Skin of body (tissue), 2 donors: ENCODE results near the gene POLN. TPM values are rescaled to one million over a fixed set of nuclear protein-coding genes. Genes with fewer than 3 reads are reported as not detected.

Source experiments
- DNase-seq: peaks from one replicate; lab custom pipeline; 2025; lab: John Stamatoyannopoulos, UW
- total RNA-seq: library from RNA; depleted of rRNA; stranded (reverse); fragments of >200 nt; gene quantifications from one replicate; pipeline ENCODE4 v1.2.3, GENCODE V29; 2014

POLN gene
- 4.2 TPM for total RNA-seq

DNA sequence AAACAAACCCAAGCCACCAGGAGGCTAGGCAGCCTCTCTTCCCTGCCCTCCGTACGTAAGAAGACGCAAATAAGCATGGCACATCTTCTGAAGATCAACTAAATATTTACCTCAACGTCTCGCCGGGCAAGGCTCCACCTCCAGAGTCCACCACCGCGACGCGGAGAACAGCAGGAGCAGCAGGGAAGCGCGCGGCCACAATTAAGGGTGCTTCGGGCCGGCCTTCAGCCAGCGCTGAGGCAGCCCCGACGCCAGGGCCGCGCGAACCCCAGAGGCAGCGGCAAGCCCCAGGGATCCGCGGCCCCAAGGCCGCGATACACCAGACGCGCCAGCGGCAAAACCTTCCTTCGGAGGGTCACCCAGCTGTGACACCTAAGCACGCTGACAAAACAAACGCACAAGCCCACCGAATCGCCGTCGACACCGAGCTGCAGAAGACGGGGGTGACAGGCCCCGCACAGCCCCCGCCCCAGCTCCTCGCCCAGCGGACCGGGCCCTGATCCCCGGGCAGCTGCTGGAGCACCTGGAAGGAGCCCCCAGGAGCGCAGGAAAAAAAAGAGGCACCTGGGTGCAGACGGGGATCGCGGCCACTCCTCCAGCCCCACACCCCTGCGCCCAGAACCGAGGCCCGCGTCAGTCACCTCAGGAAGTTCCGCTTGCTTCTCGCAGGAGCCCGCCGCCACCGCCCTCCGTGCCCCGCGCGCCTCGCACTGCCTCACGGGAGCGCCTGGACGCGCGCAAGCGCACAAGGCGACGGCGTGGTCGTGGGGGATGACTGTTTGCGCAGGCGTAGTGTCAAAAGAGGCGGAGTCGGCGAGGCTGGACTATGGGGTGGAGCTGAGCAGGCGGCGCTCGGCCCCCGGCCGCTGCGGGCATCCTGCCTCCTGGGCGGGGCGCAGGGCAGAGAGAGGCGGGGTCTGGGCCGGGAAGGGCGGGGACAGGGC lies at the start of gene POLN, which contains the start of gene HAUS3:
POLN (minus strand) TSS at position 712 of the 944 bp plus-strand sequence. CDS start 12,890 bp downstream, outside the sequence.
HAUS3 (minus strand) TSS at position 712 of the 944 bp plus-strand sequence. CDS start 1,175 bp downstream, outside the sequence.
- peak; percentile 97 for DNase-seq

DNA sequence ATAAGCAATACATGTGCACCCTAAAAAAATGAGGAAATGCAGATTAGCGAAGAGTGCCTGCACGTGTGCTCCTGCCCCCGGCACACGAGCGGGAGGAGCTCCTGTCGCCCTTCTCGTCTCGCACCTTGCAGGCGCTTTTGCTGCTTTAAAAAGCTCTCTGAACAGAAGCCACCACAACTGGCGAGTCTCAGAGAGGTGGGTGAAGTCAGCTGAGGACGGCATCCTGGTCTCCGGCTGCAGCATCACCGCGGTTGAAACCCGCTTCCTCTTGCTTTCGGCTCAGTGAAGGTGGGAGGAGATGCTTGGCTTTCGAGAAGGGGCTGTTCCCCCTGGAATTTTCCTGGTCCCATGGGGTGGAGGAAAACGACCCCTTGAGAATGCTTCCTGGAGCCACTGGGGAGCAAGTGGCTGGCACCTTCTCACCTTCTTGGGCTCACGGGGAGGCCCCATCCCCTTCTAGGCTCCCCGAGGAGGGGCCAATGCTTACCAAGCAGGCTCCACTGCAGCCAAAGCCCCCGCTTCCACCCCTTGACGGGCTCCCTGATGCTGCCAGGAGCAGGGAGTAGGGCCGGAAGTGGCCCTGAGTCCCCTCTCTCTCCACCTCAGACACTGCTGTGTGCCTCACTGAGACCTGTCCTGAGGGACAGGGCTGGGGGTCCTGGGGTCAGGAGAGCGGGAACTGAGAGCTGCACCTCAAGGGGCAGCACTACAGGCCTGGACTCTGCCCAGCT lies 49.2 kb upstream of the POLN start:
- no peak for DNase-seq

DNA sequence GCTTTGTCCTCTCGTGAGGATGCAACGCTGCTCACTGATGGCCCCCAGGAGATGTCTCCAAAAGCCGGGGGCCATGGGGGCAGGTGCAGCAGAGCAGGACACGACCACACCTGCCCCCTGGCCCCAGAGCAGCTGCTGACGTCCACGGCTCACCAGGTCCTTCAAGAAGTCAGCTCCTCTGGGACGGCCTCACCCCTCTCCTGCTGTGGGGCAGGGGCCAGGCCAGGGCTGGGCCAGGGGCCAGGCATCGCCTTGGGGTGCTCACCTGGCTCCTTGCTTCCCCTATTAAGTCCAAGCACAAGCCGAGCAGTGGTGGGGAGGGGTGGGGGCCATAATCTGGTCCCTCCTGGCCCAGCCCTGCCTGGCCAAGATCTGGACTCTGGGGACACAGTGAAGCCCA lies 48.6 kb upstream of the POLN start:
- DNase-seq: no peak

DNA sequence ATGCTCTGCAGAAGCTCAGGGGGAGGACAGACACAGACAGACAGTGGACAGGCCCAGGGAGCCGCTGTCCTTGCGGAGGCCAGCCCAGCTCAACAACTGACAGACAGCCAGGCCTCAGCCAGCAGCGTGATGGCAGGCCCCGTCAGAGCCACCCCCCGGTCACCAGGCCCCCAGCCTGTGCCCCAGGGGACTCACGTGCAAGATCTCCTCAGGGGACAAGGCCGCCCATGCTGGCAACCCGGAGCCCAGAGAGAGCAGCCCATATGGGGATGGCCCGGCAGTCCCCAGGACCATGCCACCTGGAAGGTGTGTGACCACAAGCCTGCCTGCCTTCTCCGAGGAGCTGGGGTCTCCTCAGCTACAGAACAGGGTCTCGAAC lies 48.0 kb upstream of the POLN start:
- DNase-seq: no peak

DNA sequence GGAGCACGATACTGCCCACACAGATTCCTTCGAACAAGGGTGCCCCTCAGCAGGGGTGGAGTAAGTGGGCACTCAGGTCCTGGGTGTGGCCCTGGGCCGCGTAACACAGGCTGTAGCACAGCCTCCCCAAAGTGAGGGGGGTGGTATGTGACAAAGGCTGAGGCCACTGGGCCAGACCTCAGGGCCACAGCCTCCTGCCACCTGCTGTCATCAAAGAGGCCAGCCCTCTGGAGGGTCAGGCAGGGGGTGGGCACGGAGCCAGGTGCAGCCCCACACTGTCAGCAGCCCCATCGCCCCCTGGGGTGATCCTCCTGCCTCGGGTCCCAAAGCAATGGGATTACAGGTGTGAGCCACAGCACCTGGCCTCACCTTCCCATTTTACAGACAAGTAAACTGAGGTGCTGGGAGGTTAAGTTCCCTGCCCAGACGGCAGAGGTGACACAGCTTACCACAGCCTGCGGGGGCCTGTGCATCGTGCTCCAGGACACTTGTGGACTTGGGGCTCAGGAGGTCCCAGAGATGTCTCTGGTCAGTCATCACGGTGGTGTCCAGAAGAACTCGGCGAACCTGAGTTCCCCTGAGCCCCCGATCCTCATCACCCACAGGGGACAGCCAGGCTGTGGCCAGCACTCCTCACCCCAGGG lies 47.5 kb upstream of the POLN start:
- DNase-seq: no peak

DNA sequence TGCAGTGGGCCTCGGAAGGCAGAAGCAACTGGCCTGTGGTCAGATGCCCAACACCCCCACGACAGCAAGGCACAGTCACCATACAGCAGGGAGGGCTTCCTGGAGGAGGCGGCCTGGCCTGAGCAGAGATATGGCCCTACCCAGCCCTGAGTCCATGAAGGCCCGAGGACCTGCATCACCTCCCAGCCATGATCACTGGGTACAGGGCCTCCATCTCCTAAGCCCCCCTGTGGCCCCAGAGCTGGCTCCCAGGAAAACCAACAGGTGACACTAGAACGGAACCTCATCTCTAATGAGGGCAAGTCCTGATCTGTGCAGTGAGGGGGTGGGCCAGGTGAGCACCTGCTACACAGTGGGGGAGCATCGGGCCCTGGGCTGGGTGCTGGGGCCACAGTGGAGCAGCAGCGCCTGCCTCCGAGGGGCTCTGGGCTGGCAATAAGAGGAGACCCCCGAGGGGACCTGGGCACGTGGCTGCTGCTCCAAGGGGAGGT lies 46.2 kb upstream of the POLN start:
- DNase-seq: no peak

DNA sequence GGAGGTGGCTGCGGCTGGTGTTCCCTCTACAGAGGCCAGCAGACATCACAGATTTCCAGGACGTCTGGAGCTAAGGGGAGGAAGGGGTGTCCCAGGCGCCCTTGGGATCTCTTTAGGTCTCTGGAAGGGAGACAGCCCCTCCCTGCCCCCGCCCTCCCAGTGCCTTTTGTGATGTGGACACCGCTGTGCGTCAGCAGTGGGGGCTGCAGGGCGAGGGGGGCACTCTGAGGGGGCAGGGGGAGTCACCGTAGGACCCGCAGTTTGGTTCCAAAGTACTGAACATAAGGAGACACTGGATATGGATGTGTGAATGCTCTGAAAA lies 45.6 kb upstream of the POLN start:
- DNase-seq: no peak

DNA sequence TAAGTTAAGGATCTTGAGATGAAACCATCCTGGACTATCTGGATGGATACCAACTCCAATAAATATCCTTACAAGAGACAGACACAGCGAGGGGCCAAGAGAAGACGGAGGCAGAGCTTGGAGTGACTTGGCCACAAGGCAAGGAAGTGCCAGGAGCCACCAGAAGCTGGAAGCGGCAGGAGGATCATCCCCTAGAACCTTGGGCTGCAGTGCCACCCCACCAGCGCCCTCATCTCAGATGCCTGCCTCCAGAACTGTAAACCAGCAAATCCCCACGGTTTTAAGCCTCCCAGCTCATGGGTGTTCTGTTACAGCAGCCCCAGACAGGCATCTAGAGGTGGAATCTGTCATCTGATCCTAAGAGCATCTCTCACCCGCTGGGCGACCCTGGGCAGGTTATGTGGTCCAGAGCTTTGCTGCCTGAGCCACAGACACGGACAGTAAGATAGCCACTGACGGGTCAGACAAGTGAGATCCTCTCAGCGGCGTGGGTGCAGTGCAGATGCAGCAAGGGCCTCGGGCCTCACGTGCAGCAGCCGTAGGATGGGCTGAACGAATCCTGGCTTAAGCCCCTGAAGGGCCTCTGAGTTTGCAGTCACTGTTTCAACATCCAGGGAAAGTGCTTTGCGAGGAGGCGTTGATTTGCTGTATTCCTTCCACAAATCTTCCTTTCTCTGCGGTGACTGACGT lies 45.1 kb upstream of the POLN start:
- DNase-seq: no peak

DNA sequence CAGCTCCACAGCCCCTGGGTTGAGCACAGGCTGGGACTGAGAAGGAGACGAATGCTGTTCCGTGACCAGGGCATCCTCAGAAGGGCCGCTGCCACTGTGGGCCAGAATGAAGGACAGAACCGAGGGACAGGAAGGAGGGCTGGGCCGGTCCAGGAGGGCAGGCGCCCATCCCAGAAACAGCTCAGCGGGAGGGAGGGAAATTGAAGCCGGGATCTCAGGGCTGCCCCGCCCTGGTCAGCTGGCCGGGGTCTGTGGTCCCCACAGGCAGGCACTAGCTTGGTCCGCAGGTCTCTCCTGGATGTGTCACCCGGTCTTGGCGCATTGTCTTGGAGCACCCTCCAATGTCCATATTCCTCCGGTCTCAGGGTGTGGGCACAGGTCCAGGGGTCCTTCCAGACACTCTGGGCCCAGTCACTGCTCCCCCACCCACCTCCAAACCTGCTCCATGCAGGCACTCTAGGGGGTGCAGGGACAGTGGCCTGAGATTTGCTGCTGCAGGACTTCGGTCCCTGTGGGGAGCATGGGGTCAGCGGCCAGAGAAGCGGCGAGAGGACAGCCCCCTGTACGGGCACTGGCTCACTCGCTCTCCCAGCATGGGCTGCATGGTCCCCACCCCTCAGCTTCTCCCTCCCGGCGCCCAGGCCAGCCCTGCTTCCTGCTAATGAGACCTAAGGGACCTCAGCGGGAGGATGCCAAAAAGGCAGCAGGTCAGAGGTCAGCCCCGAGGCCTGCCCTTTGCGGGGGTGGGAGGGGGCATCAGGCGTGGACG lies 43.9 kb upstream of the POLN start:
- DNase-seq: no peak

DNA sequence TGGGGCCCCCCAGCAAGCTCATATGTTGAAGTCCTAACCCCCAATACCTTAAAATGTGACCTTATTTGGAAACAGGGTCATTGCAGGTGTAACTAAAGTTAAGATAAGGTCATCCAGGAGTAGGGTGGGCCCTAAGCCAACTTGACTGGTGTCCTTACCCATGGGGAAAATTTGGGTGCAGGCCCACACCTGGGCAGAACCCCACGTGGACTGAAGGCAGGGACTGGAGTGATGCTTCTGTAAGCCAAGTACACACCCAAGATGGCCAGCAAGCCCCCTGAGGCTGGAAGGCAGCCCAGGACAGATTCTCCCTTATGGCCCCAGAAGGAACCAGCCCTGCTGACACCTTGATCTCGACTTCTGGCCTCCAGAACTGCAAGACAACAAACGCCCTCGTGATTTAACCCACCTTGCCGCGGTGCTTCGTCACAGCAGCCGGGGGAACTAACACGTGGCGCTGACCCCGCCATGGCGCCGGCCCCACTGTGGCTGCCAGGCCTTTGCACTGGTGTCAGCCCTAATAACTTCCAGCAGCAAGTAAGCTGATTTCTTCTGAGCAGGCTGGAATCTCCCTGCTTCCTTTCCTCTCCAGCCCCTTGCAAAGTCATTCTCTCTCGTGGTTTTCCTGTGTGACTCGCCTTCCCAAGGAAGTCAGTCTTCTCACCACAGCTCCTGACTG lies 43.2 kb upstream of the POLN start:
- DNase-seq: no peak

DNA sequence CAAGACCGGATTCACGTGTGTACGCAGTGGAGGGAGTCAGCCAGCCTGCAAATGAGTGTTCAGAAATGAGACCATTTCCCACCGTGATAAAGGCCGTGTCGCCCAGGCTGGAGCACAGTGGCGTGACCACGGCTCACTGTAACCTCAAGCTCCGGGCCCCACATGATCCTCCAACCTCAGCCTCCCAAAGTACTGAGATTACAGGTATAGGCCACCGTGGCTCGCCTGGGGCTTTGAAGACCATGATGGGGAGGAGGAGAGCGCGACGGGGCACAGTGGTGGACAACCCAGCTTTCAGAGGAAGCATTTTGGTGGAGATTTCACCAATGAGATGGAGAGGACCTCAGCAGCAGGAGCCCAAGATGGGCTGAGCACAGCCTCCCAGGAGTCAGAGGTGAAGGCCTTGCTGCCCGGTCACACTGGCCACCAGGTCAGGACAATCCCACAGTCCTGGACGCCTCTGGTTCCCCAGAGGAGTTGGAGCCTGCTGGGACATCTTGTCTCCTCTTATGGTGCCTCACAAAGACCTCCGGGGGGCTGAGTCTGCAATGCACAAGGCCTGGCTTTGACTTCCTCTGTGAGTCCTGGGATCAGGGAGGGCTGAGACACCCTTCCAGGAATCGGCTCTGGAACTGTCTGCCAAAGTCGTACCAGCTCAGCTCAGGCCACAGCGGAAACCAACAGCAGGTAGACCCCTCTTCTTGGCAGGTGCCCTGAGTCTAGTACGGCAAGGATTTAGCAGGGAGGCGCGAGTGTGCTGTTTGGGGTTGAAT lies 42.4 kb upstream of the POLN start:
- DNase-seq: no peak

DNA sequence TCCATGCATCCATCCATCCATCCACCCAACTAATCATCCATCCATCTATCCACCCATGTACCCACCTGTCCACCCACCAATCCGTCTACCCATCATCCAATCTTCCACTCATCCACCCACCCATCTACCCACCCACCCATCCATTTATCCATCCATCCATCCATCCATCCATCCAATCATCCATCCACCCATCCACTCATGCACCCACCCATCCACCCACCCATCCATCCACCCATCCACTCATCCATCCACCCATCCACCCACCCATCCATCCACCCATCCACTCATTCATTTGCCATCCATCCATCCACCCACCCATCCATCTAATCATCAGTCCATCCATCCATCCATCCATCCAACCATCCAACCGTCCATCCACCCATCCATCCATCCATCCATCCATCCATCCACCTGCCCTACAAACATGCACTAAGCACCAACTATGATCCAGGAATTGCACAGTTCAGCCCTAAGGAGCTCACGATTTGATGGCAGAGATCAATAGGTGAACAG lies 41.3 kb upstream of the POLN start:
- DNase-seq: no peak

DNA sequence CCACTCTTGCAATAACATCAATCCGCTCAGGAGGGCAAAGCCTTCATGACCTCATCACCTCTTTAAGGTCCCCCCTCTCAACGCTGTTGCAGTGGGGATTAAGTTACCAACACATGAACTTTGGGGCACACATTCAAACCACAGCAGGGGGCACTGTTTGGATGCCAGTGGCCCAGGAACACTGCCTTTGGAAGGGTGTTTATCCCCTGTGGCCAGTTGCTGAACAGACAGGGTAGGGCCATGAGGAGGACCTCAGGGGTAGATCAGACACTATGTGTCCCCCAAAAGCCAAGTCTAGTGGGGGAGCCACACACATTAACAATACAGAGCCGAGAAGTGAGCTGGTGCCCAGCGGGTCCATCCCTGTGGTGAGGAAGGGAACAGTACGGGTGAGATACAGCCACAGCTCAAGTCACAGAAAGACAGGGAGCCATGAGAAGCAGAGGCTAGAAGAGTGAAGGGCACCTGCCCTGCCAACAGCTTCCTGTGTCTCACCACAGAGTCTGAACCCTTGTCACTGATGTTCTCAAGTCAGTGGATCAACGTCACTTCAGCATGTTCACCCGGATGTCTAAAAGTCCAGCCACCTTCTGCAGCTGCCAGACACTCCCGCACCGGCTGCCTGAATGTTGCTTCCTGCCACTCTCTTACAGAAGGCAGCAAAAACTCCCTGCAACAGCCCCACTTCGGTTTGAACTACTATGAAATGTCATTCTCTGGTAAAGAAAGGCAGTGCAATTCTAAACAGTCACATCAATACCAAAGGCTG lies 39.8 kb upstream of the POLN start:
- no peak for DNase-seq

DNA sequence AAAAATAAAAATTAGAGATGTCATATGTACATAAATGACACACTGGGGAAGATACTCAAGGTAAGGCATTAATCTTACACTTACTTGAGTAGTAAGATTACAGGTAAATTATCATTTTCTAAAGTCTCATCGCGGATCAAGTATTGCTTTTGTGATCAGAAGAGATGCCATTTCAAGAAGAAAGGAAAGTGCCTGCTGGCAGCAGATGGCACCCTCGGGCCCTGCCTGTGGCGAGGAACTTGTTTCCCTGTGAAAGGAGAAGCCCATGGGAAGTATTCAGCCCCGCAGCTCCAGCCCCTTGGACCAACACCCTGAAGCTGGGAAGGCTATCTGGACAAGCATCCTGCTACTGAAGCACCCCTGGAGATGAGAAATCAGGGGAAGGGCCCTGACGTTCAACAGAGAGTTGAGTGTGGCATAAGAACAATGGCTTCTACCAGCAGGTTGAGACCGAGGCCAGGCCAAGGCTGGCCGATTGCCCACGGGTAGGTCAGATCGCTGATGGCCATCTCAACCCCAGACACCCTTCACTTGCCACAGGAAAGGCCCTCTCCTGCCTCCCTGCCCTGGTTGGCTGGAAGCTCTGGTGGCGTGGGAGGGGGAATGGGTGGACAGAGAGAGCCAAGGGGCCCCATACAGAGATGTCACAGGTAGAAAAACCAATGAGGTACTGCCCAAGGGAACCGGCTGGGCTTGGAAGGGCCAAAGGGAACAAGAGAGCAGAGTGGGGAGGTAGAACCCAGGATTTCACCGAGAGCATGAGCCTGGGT lies 38.8 kb upstream of the POLN start:
- no peak for DNase-seq

DNA sequence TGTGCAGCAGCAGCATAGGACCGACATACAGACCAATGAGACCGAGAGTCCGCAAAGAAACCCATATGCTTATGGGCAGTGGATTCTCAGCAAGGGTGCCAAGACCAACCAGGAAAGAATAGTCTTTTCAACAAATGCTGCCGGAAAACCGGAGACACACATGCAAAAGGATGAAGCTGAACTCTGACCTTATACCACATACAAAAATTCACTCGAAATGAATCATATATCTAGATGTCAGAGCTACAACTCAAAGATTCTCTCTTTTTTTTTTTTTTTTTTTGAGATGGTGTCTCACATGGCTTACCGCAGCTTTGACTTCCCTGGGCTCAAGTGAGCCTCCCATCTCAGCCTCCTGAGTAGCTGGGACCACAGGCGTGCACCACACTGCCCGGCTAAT lies 36.0 kb upstream of the POLN start:
- DNase-seq: no peak

DNA sequence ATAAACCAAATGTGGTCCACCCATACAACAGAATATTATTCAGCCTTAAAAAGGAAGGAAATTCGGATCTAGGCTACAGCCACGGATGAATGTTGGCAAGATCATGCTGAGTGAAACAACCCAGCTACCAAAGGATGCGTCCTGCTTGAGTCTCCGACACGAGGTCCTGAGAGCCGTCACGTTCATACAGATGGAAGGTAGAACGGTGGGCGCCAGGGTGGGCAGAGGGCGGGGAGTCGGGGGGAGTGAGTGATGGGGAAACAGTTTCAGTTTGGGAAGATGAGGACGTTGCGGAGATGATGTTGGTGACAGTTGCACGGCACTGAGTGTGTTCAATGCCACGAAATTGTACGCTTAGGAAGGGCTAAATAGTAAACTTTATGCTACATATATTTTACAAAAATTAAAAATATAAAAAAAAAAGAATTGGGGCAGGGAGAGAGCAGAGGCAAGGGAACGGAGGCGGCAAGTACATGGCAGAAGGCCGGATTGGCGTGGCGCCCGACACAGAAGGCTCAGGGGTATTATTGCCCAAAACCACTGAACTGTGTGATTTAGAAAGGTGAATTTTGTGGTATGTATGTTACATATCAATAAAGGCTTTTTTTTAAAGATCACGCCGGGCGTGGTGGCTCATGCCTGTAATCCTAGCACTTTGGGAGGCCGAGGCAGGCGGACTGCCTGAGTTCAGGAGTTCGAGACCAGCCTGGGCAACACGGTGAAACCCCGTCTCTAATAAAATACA lies 34.8 kb upstream of the POLN start:
- no peak for DNase-seq
